Hindlimb muscle (tissue), 1 donor: ENCODE measurements around the gene LRP2BP. TPM values are rescaled to one million over a fixed set of nuclear protein-coding genes. Genes with fewer than 3 reads are reported as not detected.
"Not testable (repeated sequence)": the region's sequence is repeated elsewhere in the genome, so short reads cannot be mapped to it uniquely, and the experiment has no call there.

Experiments used
- DNase-seq: peaks from one replicate; pipeline ENCODE4 v3.0.0-alpha.2; 2013
- polyA plus RNA-seq: library from polyadenylated mRNA; unstranded; fragments of 120-200 nt; gene quantifications from one replicate; pipeline ENCODE4 v1.2.1, GENCODE V29; 2013; ENCODE audit not compliant: insufficient read length

LRP2BP gene
- polyA plus RNA-seq, 1 donor = 4.7 TPM

DNA sequence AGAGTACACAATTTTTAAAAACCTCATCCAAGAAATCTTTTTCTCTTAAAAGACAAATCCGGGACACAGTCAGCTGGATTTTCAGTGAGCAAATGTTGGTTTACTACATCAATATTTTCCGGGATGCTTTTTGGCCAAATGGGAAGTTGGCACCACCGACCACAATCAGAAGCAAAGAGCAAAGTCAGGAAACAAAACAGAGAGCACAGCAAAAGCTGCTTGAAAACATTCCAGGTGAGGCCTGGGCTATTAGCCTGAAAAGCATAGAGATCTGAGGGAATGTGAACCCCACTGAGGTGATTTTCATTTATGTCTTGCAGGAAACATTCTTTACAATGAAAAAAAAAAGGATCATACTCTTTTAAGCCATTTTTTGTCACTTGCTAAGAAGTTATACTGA lies 33.9 kb downstream of the LRP2BP start:
- no peak for DNase-seq

DNA sequence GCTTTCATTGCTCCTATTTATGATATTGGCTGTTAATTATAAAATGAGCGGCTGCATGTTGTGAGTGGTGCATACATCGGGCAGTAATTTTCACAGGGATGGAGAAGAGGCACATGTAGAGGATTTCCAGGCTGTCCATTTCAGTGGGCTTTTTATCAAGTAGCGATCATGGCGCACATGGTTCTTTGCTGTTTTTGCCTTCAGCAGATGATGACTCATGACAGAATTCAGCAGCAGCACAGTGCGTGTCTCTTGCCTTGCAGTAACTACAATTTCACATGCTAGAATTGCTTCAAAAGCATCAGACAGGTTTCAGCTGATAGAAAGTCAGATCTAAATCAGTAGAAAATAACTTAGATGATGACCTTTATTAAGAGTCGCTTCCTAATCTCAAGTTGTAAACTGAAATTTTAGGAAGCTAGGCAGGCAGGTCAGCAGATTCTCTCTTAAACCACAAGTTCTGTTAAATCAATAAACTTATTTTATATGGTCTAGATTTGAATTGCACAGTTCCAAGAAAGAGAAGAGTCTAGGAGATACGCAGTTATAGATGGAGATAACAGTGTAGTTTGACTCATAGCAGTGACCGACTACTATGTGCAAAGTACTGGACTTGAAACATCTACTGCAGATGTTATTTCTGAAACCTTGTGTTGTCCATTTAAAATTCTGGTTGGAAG lies 35.8 kb downstream of the LRP2BP start:
- no peak for DNase-seq

DNA sequence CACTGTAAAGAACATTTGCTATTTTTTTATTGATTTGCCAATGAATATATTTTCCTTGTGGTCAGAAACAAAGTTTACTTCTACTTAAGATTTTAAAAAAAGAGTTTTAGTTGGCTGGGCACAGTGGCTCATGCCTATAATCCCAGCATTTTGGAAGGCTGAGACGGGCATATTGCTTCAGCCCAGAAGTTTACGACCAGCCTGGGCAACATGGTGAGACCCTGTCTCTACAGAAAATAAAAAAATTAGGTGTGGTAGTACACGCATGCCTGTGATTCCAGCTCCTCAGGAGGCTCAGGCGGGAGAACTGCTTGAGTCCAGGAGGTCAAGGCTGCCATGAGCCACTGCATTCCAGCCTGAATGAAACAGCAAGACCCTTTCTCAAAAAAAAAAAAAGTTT lies 36.8 kb downstream of the LRP2BP start:
- no peak for DNase-seq

DNA sequence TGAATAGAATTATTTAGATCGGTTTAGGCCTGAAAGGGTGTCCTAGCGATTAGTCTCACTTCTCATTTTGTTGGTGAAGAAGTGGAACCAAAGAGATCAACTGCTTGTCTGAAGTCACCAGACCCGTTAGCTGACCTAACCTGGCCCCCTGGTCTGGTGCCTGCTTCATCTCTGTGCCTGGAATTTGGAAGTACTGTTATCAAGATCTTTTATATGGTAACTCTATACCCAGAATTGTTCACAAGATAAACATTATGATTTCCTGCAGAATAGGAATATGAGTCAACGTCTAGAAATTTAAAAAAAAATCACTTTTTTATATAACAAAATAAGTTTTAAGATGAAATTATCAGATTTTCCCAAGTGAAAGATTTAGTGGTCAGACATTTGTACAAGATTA lies 37.2 kb downstream of the LRP2BP start:
- DNase-seq = no peak

DNA sequence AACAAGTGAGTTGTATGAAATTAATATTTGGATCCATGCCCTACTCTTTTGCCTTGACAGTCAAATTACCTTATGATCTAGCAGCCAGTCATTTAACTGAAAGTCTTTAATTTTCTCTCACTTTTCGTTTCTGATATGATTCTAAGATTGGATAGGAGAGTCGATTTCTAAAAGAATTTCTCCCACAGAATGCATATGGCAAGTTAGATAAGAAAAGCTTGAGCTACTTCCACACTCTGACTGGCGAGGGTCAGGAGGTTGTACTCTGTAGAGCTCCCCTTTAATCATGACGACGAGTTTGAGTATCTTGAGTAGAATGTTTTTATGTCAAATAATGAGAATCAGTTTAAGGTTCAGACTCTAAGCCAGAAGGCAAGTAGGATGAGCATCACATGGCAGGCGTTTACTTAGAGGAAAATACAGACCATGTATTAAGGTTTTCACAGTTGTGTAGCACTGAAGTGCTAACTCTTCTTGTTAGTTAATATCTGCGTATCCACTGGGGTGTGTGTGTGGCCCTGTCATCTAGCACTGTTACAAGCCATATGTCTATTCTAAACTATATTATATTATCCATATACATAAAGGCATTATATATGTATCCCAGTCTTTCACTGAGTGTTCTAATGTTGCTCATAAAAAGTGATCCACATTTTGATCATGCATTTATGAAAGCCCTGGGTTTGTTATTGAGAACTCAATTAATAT lies 37.8 kb downstream of the LRP2BP start:
- no peak for DNase-seq

DNA sequence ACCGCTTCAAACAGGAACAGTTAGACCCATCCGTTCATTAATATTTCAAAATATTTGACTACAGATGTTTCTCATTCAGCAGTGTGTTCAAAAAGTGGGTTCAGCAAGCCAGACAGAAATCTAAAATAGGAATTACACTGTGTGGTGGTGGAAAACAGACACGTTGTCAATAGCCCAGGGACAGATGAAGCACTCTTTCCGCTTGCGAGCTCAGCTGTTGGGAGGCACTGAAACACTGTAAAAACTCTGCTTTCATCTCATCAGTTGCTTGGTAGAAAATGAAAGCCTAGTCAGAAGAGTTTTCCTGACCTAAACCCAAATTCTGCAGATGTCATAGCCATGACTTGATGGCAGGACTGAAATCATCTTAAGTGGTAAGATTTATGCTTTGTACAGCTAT lies 38.5 kb downstream of the LRP2BP start:
- peak; percentile 70 for DNase-seq

DNA sequence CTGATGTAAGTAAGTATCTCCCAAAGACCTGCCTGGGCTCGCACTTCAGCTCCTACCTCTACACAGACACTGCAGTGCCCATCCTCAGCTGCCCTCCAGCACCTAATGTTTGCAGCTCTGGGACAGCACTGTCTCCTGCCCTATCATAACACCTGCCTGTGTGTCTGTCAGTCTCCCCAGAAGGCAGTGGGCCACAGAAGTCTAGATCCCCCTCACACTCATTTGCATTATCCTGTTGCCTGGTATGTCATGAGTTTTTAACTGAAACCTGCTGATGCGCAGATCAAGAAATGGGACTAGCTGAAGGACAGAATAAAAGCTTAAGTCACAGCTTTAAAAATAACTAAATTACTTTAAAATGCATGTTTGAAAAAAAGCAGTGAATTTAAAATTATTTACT lies 43.0 kb downstream of the LRP2BP start:
- DNase-seq = no peak

DNA sequence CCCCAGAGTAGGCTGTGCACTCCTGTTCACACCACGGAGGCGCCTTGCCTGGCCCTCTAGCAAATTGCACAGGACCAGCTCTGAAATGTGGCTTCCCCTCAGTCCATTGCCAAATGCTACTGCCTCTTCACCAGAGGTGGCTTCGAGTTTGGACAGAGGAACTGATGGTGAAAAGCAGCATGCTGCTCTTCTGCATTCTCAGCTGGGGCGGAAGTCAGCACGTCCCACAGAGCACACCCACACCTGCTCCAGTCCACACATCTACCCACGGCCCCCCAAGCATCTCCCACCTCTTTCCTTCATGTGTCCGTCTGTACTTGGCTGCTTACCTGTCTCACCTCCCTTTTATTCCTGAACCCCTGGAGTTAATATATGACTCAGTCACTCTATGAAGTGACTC lies 43.5 kb downstream of the LRP2BP start:
- no peak for DNase-seq

DNA sequence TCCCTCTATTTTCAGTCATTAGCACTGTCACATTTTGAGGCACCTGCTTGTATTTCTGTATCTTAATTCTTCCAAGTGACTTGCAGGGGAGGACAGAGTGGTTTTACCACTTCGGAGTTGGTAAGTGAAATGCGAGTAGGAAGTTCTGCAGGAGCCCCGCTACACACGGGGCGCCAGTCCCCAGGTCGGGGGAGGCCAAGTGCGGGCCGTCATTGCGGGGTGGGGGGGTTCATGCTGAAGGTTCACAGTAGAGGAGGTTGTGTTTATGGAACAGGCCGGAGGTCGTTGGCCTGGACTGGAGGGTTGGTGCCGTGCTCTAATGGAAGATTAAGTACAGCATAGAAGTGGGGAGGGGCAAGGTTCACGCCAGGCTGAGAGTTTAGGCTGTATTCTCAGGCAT lies 44.0 kb downstream of the LRP2BP start:
- no peak for DNase-seq

DNA sequence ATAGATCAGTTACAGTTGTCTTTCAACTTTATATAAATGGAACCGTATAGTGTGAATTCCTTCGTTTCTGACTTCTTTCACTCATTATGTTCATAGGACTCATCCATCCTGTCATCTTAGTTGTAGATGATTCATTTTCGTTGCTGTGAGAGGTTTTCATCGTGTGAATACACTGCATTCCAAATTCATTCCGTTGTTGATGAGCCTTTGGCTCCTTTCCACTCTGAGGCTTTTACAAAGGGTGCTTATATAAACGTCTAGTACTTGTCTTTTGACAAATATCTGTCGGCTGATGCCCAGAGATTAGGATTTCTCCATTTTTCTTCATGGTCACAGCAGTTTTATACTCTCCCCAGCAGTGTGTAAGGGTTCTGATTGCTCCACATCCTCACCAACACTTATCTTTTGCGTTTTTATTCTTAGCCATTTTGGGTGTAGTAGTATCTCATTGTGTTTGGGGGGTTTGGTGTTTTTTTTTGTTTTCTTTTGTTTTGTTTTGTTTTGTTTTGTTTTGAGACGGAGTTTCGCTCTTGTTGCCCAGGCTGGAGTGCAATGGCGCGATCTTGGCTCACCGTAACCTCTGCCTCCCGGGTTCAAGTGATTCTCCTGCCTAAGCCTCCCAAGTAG lies 48.6 kb downstream of the LRP2BP start:
- no peak for DNase-seq

DNA sequence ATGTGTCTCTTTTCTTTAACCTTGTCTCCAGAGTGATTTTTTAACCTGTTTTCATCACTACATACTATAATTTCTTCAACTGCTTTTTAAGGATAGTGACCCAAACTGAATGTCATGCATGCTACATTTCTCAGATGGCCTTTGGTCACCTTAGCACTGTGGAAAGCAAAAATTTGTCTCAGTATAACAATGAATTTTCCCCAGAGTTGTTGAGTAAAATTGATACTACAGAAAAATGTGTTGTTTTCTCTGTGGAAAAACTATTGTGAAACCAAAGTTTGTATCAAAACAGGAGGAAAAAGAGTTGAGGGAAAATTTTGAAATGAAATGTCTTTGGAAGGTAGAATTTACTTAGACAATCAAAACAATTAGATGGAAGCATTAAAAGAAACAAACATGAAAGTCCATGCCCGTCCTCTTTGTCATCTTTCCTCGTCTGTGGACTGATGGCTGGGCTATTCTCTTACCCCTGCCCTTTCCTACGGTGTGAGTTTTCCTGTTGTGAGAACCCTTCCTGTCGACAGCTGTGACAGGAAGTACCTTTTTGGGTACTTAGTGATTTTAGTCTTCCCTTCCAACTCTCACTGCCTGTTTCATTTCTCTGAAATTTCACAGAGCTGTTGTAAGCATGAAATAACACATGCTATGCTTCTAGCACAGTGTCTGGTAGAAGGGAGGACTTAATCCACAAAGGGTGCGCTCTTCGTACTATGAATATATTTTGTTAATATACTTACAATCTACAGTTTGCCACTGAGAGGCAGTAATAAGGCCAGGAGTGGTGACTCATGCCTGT lies 50.8 kb downstream of the LRP2BP start:
- DNase-seq = no peak

DNA sequence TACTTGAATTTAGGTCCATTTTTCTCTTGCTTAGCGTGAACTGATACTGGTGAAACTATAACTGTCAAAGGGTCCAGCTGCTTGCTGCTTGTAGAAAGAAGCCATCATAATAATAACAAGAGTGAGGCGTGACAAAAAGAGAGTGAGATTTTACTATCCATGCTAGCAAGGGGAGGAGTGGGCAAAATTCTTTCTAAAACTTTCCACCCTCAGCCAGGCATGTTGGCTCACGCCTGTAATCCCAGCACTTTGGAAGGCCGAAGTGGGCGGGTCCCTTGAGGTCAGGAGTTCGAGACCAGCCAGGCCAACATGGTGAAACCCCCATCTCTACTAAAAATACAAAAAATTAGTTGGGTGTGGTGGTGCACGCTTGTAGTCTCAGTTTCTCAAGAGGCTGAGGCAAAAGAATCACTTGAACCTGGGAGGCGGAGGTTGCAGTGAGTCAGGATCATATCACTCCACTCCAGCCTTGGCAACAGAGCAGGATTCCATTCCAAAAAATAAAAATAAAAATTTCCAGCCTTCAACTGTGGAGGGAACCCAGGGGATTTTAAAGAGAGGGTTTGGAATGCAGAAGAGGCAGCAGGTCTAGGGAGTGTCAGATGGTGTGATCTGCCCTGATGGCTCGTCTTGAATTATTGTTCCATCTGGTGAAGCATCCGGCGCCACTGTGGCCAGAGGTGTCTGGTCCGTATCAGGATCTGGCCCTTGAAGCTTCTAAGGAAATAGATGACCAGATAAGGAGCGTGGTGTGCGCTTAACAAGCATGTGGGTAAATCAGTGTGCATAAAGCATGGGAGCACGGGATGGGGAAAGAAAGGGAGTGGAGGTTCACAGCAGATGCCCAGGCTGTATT lies 51.8 kb downstream of the LRP2BP start:
- DNase-seq = no peak

DNA sequence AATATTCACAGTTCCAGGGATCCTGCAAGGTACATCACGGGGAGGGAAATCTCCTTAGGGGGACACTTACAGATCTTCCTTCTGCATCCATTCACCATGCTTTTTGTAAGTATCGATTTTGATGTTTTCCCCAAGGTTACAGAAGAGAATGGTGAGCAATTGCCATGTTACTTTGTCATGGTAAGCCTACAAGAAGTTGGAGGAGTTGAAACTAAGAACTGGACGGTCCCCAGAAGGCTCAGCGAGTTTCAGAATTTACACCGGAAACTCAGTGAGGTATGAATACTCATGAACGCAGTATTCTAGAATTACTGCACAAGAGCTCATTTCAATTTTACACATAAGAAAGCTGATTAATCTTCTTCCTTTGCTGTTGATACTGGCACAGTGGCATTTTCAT lies 53.9 kb downstream of the LRP2BP start:
- no peak for DNase-seq

DNA sequence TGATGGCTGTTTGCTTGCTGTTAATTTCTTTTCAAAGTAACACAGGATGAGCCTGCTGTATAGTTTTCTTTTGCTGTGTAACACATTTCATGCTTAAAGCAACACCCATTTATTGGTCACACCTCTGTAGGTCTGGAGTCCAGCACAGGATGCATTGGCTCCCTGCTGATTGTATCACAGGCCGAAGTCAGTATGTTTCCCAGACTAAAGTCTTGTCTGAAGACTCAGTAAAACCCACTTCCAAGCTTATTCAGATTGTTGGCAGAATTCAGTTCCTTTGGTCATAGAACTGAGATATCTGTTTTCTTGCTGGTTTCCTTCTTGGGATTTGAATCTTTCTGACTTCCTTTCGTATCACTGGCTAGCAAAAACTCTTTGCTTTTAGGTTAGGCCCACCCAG lies 54.3 kb downstream of the LRP2BP start:
- DNase-seq = no peak

DNA sequence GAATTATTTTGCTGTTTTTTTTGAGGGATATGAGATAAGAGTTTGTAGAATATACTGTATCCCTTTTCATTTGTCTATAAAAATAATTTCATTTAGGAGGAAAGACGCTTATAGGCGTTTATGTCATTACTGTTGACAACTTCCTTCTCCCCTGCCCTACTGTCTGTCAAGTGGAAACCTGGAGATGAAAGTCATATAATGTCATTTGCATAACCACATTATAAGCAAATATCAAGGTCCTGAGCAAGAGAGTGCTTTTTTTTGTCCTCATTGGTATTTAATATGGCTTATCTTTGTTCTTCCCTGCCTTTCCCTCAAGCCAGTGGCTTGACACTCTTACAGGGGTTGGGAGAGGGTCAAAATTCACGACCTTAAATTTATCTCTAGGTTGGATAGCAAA lies 55.8 kb downstream of the LRP2BP start:
- no peak for DNase-seq

DNA sequence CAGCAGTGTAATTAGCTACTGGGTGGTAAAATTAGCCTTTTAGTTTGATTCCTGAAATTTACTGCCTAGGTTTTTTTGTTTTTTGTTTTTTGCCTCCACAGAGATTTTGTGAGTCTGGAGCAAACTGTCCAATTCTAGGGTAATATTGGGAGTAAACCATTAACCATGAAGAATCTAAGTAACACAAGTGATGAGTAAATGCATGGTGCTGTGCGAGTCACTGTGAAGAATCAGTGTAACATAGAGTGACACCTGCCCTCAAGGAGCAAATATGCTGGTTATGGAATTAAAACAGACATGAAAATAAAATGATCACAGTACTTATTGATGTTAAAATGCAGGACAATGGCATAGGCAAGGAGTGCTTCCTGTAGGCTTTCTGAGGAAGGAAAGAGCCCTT lies 60.1 kb downstream of the LRP2BP start:
- no peak for DNase-seq

DNA sequence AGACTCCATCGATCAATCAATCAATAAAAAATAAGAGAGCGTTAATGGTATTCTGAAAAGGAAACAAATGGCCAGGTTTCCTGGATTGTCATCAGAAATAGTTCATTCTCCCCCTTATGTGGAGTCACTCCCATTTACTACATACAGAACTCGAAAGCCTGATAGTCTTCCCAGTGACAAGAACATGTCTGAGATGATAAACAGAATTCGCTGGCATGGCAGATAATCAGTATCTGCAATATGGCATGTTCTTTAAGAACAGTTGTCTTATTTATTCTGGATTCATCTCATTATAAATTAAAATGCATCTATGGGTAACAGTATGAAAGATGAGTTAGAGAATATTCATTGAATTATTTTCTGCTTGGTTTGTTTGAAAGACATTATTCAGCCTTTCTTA lies 61.4 kb downstream of the LRP2BP start:
- DNase-seq = no peak

DNA sequence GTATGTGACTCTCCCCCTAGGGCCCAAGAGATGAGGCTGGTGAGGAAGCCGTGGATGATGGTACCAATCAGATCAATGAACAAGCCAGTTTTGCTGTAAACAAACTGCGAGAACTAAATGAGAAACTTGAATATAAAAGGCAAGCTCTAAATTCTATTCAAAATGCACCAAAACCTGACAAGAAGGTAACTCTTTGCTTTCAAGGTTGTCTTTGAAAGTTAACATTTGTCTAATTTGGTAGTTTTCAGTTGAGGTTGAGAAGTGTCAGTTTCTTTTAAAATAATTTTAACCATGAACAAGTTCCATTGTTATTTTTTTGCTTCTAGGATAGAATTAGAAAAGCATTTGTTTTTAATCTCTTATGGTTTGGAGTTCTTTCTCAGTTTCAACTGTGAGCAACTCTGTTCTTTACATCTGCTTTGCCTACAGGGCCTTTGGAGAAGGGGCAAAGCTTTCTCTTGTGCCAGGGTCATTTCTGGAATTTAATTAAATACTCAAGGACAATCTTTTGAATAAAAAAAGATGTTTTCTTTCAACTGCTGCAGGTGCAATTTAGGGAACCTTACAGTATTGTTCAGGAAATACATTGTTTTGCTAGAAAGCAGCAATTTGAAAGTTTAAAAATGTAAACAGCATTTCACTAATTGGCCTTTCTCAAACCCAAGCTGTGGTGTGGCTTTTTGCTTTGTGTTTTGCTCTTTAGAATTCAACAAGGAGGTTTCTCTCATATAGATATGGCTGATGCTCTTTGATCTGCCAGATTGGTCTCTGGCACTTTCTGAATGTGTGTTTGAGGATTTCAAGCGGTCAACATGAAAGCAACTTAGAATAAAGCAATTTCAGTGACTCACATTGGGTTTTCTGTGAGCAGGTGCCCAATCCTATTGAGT lies 62.9 kb downstream of the LRP2BP start:
- DNase-seq = no peak

DNA sequence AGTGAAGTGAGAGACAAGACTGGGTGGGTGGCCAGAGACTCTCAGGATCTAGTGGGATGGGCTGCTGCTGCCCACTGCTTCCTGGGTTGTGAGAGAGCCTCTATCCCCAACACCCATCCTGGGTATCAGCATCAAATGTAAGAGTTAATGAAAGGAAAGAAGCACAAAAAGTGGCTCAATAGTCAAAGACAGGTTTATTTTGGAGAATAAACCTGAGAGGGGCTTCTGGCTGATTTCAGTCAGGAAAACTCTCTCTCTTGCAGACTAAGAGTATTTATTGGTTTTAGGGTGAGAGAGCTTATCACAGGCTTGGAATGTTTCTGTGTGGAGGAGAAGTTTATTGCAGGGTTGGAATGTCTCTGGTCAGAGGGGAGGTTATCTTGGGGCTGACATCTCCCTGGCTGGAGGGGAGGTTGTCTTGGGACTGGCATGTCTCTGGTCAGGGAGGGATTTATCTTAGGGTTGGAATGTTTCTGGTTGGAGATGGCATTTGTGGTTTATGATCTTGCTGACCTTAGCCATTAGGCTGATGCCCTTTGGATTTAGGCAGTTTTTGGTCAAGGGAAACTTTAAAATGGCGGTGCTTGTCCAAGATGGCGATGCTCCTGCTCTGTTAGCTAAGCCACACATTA lies 65.7 kb downstream of the LRP2BP start:
- not testable (repeated sequence) for DNase-seq

DNA sequence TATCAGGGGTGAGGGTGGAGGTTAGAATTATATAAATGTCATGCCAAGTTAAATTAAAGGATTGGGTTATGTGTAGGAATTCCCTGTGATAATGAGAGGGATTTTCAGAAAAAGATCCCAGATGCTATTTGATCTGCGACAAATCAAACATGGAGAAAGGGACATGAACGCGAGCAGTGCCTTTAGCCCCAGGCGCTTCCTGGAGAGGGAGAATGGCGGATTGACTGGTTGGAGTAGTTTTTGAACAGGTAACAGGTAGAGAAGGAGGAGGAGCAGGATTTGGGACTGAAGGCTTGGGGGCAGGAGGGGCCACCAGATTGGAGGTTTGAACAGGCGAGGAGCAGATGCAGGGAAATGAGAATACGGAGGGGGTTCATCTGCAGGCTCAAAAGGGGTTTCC lies 67.1 kb downstream of the LRP2BP start:
- no peak for DNase-seq

DNA sequence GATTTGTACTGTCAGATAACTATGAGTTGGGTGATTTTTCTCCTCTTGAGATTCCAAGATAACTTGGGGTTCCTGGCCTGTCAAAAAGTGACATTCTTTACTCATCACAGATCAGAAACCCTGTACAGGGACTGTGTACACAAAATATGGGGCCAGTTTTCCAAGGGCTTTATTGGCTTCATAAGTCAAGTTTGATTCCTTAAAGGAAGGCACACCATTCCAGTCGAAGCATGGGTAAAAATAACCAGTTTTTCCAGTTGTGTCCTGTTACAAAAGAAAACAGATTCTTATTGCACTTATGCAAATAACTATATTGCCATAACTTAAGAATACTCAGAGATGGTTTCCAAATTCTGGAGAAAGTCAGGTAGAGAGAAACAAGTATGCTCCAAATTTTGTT lies 70.0 kb downstream of the LRP2BP start:
- DNase-seq = not testable (repeated sequence)
